Activated CD8-positive, alpha-beta memory T cell treated with anti-CD3 and anti-CD28 coated beads, Interleukin-2, amount 50 U/mL, for 24 hours (primary cell): ENCODE measurements around the gene RAB1B.
"Not testable (repeated sequence)": the region's sequence is repeated elsewhere in the genome, so short reads cannot be mapped to it uniquely, and the experiment has no call there.

Experiments
- DNase-seq: peaks from one replicate; pipeline ENCODE4 v3.0.0-alpha.2; 2020; ENCODE audit errors: extremely low read depth

RAB1B gene

GRCh38 chr11:66267379-66268243 is 828 bp upstream of the RAB1B start:
- DNase-seq = peak; percentile 58

DNA sequence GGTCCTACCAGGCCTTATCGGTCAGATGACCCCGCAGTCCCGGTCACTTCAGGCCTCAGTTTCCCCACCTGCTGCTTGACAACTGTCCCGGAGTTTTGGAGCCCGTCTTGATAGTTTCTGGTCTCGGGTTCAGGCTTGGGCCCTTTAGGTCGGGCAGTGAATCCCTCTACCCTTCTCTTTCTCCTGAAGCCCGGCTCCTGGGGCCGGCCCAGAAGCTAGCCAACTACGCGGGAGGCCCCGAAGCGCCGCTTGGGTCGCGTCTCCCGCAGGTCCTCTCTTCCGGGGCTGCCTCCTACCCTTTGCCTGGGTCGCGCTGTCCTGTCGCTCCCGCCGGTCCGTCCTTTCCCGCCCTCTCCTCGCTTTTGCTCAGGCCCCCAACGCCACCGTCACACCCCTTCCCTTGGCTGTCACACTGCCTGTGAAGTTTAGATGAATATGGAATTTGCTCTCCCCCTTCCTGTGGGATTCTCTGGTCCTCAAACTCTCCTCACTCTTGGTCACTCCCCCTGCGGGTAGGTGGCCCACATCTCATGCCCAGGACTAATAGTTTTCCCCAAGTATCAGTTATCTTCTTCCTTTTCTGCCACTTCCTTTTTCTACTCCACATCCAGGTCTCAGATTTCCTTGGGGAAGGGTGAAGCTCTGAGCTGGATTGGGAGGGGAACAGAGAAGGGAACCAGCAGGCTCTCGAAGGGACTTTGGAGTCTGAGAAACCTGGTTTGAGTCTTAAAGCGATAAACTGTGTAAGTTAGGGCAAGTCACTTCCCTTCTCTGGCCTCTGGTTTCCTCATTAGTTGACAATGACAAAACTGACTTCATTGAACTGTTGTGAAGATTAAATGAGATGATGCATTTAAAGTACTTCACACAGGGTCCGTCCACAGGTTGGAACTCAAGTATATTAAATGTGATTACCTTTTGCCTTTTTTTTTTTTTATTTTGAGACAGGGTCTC is 790 bp downstream of the RAB1B start:
- no peak for DNase-seq

DNA sequence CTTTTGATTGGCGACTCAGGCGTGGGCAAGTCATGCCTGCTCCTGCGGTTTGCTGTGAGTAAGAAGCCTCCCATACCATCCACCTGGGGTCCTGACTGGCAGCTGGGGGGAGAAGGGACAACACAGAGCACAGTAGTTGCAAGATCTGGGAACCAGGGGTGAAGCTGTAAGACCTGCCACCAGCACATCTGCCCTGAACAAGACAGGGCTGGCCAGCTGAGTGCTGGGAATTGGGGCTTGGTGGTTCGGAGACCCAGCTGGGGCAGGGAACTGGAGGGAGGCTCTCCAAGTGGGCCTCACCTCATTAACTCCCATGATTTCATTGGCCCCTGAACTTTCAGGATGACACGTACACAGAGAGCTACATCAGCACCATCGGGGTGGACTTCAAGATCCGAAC is 3.4 kb downstream of the RAB1B start:
- no peak for DNase-seq

DNA sequence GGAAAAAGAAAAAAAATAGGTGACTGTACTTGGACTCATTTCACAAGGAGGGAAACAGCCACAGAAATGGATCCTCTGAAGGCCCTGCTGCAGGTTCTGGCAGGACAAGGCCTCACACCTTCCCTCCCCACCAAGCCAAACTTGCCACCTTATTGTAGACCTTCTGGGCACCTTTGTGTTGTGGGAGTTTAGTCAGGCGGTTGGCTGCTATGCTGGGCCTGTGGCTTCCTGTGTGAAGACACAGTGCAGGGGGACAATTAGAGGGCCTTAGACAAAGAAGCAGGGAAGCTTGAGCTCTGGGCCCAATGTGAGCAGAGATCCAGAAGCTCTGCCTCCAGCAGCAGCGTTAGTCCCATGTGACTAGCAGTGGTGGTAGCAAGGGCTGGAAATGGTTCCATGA is 4.2 kb downstream of the RAB1B start:
- no peak for DNase-seq

DNA sequence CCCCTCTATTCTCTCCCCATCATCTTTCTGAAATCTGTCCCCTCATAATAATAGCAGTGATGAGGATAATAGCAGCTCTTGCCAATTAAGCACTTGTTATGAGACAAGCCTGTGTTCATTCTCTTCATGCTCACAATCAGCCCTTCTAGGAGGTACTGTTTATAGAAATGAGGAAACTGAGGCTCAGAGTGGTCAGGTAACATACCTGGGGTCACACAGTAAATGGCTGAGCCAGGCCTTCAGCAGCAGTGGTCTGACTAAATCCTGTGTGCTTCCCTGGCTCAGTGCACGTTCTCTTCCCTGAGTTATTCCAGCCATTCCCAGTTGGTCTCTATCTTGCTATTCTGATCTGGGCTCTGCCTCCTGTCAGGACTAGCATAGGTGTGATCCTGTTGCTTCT is 5.8 kb downstream of the RAB1B start:
- no peak for DNase-seq

GRCh38 chr11:66275396-66275795 is 7.0 kb downstream of the RAB1B start:
- DNase-seq = no peak

GRCh38 chr11:66275984-66276612 is 7.7 kb downstream of the RAB1B start:
- no peak for DNase-seq

- DNase-seq = not testable (repeated sequence)
Observed at GRCh38 chr11:66276619-66277018, 8.2 kb downstream of the RAB1B start.

DNA sequence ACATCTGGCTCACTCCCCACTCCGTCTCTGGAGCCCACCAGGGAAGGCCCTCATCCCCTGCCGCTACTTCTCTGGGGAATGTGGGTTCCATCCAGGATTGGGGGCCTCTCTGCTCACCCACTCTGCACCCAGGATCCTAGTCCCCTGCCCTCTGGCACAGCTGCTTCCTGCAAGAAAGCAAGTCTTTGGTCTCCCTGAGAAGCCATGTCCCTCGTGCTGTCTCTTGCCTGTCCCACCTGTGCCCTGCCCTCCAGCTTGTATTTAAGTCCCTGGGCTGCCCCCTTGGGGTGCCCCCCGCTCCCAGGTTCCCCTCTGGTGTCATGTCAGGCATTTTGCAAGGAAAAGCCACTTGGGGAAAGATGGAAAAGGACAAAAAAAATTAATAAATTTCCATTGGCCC is 8.6 kb downstream of the RAB1B start:
- not testable (repeated sequence) for DNase-seq

DNA sequence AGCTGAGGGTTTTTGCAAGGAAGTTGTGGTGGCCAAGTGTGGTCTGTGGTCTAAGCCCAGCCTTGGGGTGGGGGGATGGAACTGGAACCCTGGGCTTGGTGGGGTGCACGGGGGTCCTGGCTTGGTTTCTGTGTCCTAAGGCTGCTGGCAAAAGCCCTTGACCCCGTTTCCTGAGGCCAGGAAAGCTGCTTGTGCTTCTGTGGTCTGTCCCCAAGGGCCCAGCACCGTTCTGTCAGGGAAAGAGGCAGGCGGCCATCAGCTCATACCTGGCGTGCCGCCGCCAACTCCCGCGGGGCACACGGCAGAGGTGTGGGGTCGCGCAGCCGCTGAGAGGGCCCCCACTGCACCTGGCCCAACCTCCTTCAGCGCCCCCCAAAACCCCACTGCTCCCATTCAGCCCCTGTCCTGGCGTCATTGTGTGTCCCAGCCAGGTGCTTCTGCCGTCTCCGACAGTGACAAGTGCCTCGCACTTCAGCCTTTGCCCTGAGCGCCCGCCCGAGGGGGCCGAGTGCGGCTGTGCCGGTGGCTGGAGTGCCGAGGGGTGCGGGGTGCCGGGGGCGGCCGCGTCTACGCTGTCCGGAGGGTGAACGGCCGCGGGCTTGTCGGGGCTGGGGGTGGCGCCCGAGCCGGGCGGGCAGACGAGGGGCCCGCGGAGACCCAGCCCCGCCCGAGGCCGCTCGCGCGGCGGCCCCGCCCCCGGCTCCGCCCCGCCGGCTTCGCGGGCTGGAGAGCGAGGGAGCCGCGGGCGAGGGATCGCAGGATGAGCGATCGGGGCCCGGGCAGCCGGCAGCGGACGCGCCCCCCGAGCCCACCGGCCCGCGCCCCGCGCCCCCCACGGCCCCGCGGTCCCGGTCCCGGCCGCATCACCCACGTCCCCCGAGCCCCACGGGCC is 9.3 kb downstream of the RAB1B start, which contains the start of gene CNIH2:
Gene CNIH2, plus strand, starts transcription at position 705 of the 892 bp plus-strand sequence. CDS start 282 bp downstream, outside the sequence.
- DNase-seq = no peak

- DNase-seq = no peak
Observed at GRCh38 chr11:66278363-66279091, 10.1 kb downstream of the RAB1B start.

GRCh38 chr11:66279092-66279734 is 10.8 kb downstream of the RAB1B start:
- DNase-seq = no peak

DNA sequence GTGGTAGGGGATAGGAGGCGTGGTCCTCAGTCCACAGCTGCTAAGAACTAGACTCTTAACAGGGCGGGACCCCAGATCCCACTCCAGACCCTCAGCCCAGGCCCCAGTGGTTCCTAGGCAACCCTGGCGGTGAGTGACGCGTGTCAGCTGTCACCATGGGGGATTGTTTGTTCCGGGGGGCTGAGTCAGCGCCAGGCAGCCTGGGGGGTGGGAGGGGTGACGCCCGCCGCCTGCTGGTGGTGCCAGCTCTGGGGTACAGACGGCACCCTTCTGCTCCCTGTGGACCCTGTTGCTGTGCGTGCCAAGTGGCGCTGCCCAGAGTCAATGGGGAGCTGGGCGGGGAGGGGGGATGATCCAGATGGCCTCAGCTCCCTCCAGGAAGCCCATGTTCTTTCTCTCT is 12.0 kb downstream of the RAB1B start:
- DNase-seq = no peak

- no peak for DNase-seq
Observed at GRCh38 chr11:66281001-66281400, 12.6 kb downstream of the RAB1B start.

GRCh38 chr11:66281776-66282467 is 13.5 kb downstream of the RAB1B start:
- DNase-seq = no peak

DNA sequence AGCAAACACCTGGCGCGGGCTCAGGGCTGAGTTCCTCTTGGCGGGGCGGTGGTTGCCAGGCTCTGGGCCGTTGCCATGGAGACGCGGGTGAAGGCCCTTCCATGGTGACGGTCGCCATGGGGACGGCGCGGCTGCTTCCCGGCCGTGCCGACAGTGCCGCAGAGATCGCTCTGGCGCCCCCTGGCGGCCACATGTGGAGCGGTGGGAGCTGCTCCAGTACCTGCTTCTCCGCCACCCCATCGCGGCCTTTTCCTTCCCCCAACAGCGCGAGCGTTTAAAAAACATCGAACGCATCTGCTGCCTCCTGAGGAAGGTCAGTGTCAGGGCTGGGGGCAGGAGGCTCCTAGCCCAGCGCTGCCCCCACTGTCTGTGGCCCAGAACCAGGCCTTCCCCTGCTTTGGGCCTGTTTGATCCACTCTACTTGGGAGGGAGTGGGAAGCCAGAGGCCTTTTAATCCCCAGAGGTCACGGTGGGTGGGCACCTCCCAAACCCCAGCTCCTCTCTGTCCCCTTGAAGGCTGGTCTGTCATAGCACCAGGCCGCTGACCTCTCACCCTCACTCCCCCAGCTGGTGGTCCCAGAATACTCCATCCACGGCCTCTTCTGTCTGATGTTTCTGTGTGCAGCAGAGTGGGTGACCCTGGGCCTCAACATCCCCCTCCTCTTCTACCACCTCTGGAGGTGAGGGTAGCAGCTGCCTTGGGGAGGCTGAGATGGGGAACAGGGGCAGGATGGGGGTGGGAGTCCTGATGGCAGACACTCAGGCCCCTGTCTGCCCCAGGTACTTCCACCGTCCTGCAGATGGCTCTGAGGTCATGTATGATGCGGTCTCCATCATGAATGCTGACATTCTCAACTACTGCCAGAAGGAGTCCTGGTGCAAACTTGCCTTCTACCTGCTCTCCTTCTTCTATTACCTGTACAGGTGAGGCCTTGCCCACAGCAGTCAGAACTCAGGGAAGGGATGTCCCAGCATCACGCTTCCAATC is 14.3 kb downstream of the RAB1B start:
- DNase-seq = peak; percentile 96

DNA sequence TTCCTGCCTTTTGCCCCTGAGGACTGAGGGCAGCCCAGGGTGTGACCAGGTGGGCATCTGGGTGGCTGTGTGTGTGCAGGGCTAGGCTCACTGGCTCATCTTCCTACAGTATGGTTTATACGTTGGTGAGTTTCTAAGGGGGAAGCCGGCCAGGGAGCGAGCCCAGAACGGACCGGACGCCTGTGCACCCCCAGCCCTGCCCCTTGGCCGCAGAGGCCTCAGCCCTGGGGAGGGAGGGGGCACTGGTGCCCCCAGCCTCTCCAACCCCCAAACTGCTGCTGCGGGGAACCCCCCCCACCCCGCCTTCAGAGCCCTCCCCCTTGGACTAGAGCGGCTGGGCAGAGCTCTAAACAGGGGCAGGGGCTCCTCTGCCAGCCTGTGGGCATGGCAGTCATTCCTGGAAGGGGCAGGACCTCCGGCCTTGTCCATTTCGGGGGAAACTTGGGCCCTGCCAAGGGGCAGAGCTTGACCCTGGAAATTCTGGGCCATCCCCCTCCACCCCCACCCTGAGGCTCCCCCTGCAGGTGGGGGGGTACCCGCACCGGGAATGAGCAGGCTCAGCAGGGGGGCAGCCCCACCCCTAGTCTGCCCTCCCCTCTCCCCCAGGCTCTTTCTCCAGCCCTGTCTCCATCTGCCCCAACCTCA is 15.1 kb downstream of the RAB1B start:
- no peak for DNase-seq
